MM.1S (cell line): ENCODE results near the gene ASTN1.

Experiments
- DNase-seq: peaks from one replicate; pipeline ENCODE4 v3.0.0-alpha.2; 2015
- H2AFZ ChIP-seq: fragments of 300-600 bp; sonication (generic); 2 replicates; pipeline ENCODE4 v1.6.0; 2016; ENCODE audit warnings: antibody characterized with exemption, low read length
- H3F3A ChIP-seq: fragments of 300-600 bp; sonication (generic); 2 replicates; pipeline ENCODE4 v1.6.1; 2016; ENCODE audit warnings: mild to moderate bottlenecking, antibody characterized with exemption, low read length, moderate library complexity, mixed read lengths; ENCODE audit not compliant: insufficient read depth
- H3K27ac ChIP-seq: fragments of 300-600 bp; sonication (generic); 2 replicates; pipeline ENCODE4 v1.5.1; 2016; ENCODE audit warnings: mild to moderate bottlenecking, low read length
- H3K27me3 ChIP-seq: fragments of 300-600 bp; sonication (generic); replicated peaks from 2 replicates; pipeline ENCODE4 v1.6.0; 2016; ENCODE audit warnings: low read length; ENCODE audit not compliant: insufficient read depth
- H3K36me3 ChIP-seq: fragments of 300-600 bp; sonication (generic); replicated peaks from 2 replicates; pipeline ENCODE4 v1.6.1; 2016; ENCODE audit warnings: mild to moderate bottlenecking, low read length, mixed read lengths; ENCODE audit not compliant: insufficient read depth
- H3K4me1 ChIP-seq: fragments of 300-600 bp; sonication (generic); 2 replicates; pipeline ENCODE4 v1.6.1; 2016; ENCODE audit warnings: low read length, mixed read lengths
- H3K4me2 ChIP-seq: fragments of 300-600 bp; sonication (generic); 2 replicates; pipeline ENCODE4 v1.6.0; 2016; ENCODE audit warnings: low read depth, low read length
- H3K4me3 ChIP-seq: fragments of 300-600 bp; sonication (generic); 2 replicates; pipeline ENCODE4 v1.5.1; 2016; ENCODE audit warnings: low read length, mixed read lengths
- H3K79me2 ChIP-seq: fragments of 300-600 bp; sonication (generic); 2 replicates; pipeline ENCODE4 v1.6.1; 2016; ENCODE audit warnings: mixed run types, low read length, mixed read lengths
- H3K9ac ChIP-seq: fragments of 300-600 bp; sonication (generic); 2 replicates; pipeline ENCODE4 v1.6.1; 2016; ENCODE audit warnings: low read length, mixed read lengths
- H3K9me2 ChIP-seq: fragments of 300-600 bp; sonication (generic); replicated peaks from 2 replicates; pipeline ENCODE4 v1.6.1; 2016; ENCODE audit warnings: mild to moderate bottlenecking, low read length, mixed read lengths; ENCODE audit not compliant: insufficient read depth
- H3K9me3 ChIP-seq: fragments of 300-600 bp; sonication (generic); replicated peaks from 2 replicates; pipeline ENCODE4 v1.6.1; 2016; ENCODE audit warnings: mild to moderate bottlenecking, low read length, mixed read lengths; ENCODE audit not compliant: insufficient read depth
- H4K20me1 ChIP-seq: fragments of 300-600 bp; sonication (generic); 2 replicates; pipeline ENCODE4 v1.6.1; 2016; ENCODE audit warnings: mild to moderate bottlenecking, low read length, moderate library complexity, mixed read lengths; ENCODE audit not compliant: insufficient read depth
- EZH2 ChIP-seq: fragments of 300-600 bp; sonication (generic); optimal IDR thresholded peaks from 2 replicates; pipeline ENCODE3; 2017; ENCODE audit warnings: low read depth, mild to moderate bottlenecking, antibody characterized with exemption, low read length, mixed read lengths
- EZH2phosphoT487 ChIP-seq: fragments of 300-600 bp; sonication (generic); IDR thresholded peaks from 2 replicates; pipeline ENCODE4 v1.6.1; 2018; ENCODE audit warnings: antibody characterized with exemption, low read length
- TF ChIP-seq, protein P1 (sequence below): fragments of 300-600 bp; sonication (generic); IDR thresholded peaks from 2 replicates; pipeline ENCODE4 v1.5.1; 2016; ENCODE audit warnings: antibody characterized with exemption, low read length, mixed read lengths

The ASTN1 gene

DNA sequence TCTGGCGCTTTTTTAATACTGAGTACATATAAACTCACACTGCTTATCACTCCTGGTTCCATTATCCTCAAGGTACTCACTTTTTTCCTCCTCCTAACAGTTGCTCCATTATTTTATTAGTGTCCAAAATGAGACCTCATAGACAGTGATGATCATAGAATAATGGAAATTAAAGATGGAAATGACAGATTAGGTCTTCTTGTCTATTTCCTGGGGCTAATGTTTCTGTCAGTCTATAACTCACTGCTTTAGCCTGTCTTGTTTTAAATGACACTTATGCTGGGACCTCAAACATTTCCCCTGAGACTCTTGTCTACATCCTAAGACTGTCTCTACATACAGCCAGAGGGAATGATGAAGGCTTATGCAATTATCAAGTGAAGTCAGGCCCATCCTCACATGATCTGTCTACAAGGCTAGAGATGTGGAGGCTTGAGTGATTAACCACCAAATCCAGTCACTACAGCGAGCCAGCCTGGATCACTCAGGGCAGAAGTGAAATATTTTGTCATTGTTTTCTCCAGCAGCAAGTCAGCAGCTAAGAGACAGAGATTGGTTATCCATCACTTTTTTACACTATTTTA is 152.1 kb downstream of the ASTN1 start:
- Histone ChIP-seq H3K27me3 (no peaks in the 10 kb centered on the region), H3K4me2 (no peak overlapping the region), H2AFZ (no peak overlapping the region), H4K20me1 (no peaks in the 10 kb centered on the region), H3K9me3 (no peaks in the 10 kb centered on the region; the same call in 1 of the 2 replicates), H3K4me1 (no peaks in the 10 kb centered on the region), H3K79me2 (no peaks in the 10 kb centered on the region), H3F3A (no peaks in the 10 kb centered on the region), H3K27ac (no peak overlapping the region), H3K9me2 (no peaks in the 10 kb centered on the region), H3K9ac (no peak overlapping the region), H3K36me3 (no peaks in the 10 kb centered on the region), H3K4me3 (no peak overlapping the region)
- DNase-seq, result no peak
- no peak for TF ChIP-seq EZH2
- TF ChIP-seq EZH2phosphoT487, result no peak
- TF ChIP-seq, protein P1, sequence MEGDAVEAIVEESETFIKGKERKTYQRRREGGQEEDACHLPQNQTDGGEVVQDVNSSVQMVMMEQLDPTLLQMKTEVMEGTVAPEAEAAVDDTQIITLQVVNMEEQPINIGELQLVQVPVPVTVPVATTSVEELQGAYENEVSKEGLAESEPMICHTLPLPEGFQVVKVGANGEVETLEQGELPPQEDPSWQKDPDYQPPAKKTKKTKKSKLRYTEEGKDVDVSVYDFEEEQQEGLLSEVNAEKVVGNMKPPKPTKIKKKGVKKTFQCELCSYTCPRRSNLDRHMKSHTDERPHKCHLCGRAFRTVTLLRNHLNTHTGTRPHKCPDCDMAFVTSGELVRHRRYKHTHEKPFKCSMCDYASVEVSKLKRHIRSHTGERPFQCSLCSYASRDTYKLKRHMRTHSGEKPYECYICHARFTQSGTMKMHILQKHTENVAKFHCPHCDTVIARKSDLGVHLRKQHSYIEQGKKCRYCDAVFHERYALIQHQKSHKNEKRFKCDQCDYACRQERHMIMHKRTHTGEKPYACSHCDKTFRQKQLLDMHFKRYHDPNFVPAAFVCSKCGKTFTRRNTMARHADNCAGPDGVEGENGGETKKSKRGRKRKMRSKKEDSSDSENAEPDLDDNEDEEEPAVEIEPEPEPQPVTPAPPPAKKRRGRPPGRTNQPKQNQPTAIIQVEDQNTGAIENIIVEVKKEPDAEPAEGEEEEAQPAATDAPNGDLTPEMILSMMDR, result no peak

GRCh38 chr1:177011508-177011907 is 153.0 kb downstream of the ASTN1 start:
- Histone ChIP-seq H3K36me3 (no peaks in the 10 kb centered on the region), H4K20me1 (no peaks in the 10 kb centered on the region), H3K27me3 (no peaks in the 10 kb centered on the region), H2AFZ (no peak overlapping the region), H3K79me2 (no peaks in the 10 kb centered on the region), H3K9me2 (no peaks in the 10 kb centered on the region), H3K9ac (no peak overlapping the region), H3K4me1 (no peaks in the 10 kb centered on the region), H3K27ac (no peak overlapping the region), H3F3A (no peaks in the 10 kb centered on the region), H3K4me3 (no peak overlapping the region), H3K9me3 (no peaks in the 10 kb centered on the region; the same call in 1 of the 2 replicates), H3K4me2 (no peak overlapping the region)
- no peak for DNase-seq
- TF ChIP-seq, protein P1, result no peak
- TF ChIP-seq EZH2phosphoT487, result no peak
- TF ChIP-seq EZH2, result no peak

- Histone ChIP-seq H3F3A (no peaks in the 10 kb centered on the region), H3K4me1 (no peaks in the 10 kb centered on the region), H3K4me2 (no peak overlapping the region), H4K20me1 (no peaks in the 10 kb centered on the region), H3K4me3 (no peak overlapping the region), H3K27me3 (no peaks in the 10 kb centered on the region), H3K36me3 (no peaks in the 10 kb centered on the region), H2AFZ (no peak overlapping the region), H3K9ac (no peak overlapping the region), H3K9me3 (no peaks in the 10 kb centered on the region; the same call in 1 of the 2 replicates), H3K27ac (no peak overlapping the region), H3K79me2 (no peaks in the 10 kb centered on the region), H3K9me2 (no peaks in the 10 kb centered on the region)
- no peak for DNase-seq
- TF ChIP-seq, protein P1, result no peak
- no peak for TF ChIP-seq EZH2phosphoT487
- TF ChIP-seq EZH2, result no peak
Measured at GRCh38 chr1:177010211-177010825, 154.2 kb downstream of the ASTN1 start.
